GM19452 (cell line): ENCODE measurements around the gene COBL.

Source experiments
- ATAC-seq: cut with Tn5 transposase; IDR thresholded peaks from one replicate; pipeline ENCODE4 v1.9.1; 2021; ENCODE audit not compliant: unreplicated experiment

COBL gene

GRCh38 chr7:51306761-51307160 is 9.8 kb downstream of the COBL start:
- ATAC-seq = no peak

GRCh38 chr7:51304729-51305128 is 11.9 kb downstream of the COBL start:
- ATAC-seq = no peak

GRCh38 chr7:51303142-51303525 is 13.5 kb downstream of the COBL start:
- no peak for ATAC-seq

- no peak for ATAC-seq
Observed at GRCh38 chr7:51301806-51302205, 14.8 kb downstream of the COBL start.

GRCh38 chr7:51300762-51301674 is 15.6 kb downstream of the COBL start:
- ATAC-seq = no peak

GRCh38 chr7:51299391-51300133 is 17.0 kb downstream of the COBL start:
- no peak for ATAC-seq

- no peak for ATAC-seq
Observed at GRCh38 chr7:51298912-51299311, 17.7 kb downstream of the COBL start.

GRCh38 chr7:51297986-51298385 is 18.6 kb downstream of the COBL start:
- no peak for ATAC-seq

- ATAC-seq = no peak
Observed at GRCh38 chr7:51295440-51296245, 21.0 kb downstream of the COBL start.

- ATAC-seq = no peak
Observed at GRCh38 chr7:51292596-51292995, 24.0 kb downstream of the COBL start.

GRCh38 chr7:51290702-51291540 is 25.7 kb downstream of the COBL start:
- no peak for ATAC-seq

GRCh38 chr7:51290304-51290637 is 26.3 kb downstream of the COBL start:
- ATAC-seq = no peak

GRCh38 chr7:51289623-51290303 is 26.8 kb downstream of the COBL start:
- ATAC-seq = no peak

GRCh38 chr7:51288896-51289622 is 27.6 kb downstream of the COBL start:
- ATAC-seq = no peak

- ATAC-seq = no peak
Observed at GRCh38 chr7:51286401-51286800, 30.2 kb downstream of the COBL start.

- no peak for ATAC-seq
Observed at GRCh38 chr7:51280156-51280555, 36.5 kb downstream of the COBL start.

GRCh38 chr7:51279391-51280023 is 37.1 kb downstream of the COBL start:
- no peak for ATAC-seq

- no peak for ATAC-seq
Observed at GRCh38 chr7:51278797-51279196, 37.8 kb downstream of the COBL start.

GRCh38 chr7:51276967-51277366 is 39.6 kb downstream of the COBL start:
- no peak for ATAC-seq
